ENCODE measurements around the gene TCTN1.

TCTN1 gene

GRCh38 chr12:110693731-110694130, 79.8 kb downstream of the TCTN1 start:
- Histone ChIP-seq H3K27me3 (ENCODE audit: insufficient read depth, low read length) (no peaks in the 10 kb centered on the region), H4K20me1 (ENCODE audit: insufficient read depth, low read length) (no peaks in the 10 kb centered on the region), H3K9ac (ENCODE audit: low read length) (peak overlapping the region; percentile 27; the same call in 1 of the 2 replicates), H3K79me2 (ENCODE audit: insufficient read depth, low read length) (no peaks in the 10 kb centered on the region), H3K36me3 (ENCODE audit: insufficient read depth, low read length) (no peaks in the 10 kb centered on the region), H3K4me3 (ENCODE audit: low read depth, low read length, poor library complexity, severe bottlenecking) (no peak overlapping the region), H3F3A (ENCODE audit: insufficient read depth, low read length) (no peaks in the 10 kb centered on the region), H3K4me2 (ENCODE audit: low read length) (peak overlapping the region; percentile 19; the same call in 1 of the 2 replicates), H3K9me2 (ENCODE audit: low read depth, low read length) (no peaks in the 10 kb centered on the region), H3K9me3 (ENCODE audit: low read length) (no peaks in the 10 kb centered on the region), H3K4me1 (ENCODE audit: insufficient read depth, low read length, severe bottlenecking) (peaks cover 42% of the 10 kb centered on the region), H2AFZ (ENCODE audit: low read length) (no peak overlapping the region), H3K27ac (ENCODE audit: low read depth, low read length, poor library complexity, severe bottlenecking) (peak overlapping the region; percentile 77)
- TF ChIP-seq EZH2 (IDR thresholded peaks at IDR 0.05; ENCODE audit: borderline replicate concordance, low read length) (no peak), CTCF (IDR thresholded peaks at IDR 0.05; ENCODE audit: low read length) (no peak)

- Histone ChIP-seq H3K4me1 (ENCODE audit: insufficient read depth, low read length, severe bottlenecking) (peaks cover 39% of the 10 kb centered on the region), H3K79me2 (ENCODE audit: insufficient read depth, low read length) (no peaks in the 10 kb centered on the region), H2AFZ (ENCODE audit: low read length) (no peak overlapping the region), H3K4me3 (ENCODE audit: low read depth, low read length, poor library complexity, severe bottlenecking) (no peak overlapping the region), H3K9me3 (ENCODE audit: low read length) (no peaks in the 10 kb centered on the region), H3K27ac (ENCODE audit: low read depth, low read length, poor library complexity, severe bottlenecking) (peak overlapping the region; percentile 77), H4K20me1 (ENCODE audit: insufficient read depth, low read length) (no peaks in the 10 kb centered on the region), H3K9ac (ENCODE audit: low read length) (peak overlapping the region; percentile 27; the same call in 1 of the 2 replicates), H3K36me3 (ENCODE audit: insufficient read depth, low read length) (no peaks in the 10 kb centered on the region), H3K4me2 (ENCODE audit: low read length) (no peak overlapping the region), H3F3A (ENCODE audit: insufficient read depth, low read length) (no peaks in the 10 kb centered on the region), H3K9me2 (ENCODE audit: low read depth, low read length) (no peaks in the 10 kb centered on the region), H3K27me3 (ENCODE audit: insufficient read depth, low read length) (no peaks in the 10 kb centered on the region)
- TF ChIP-seq CTCF (IDR thresholded peaks at IDR 0.05; ENCODE audit: low read length) (no peak), EZH2 (IDR thresholded peaks at IDR 0.05; ENCODE audit: borderline replicate concordance, low read length) (no peak)
Observed at GRCh38 chr12:110694330-110694901, 80.5 kb downstream of the TCTN1 start.

GRCh38 chr12:110696283-110696682, 82.4 kb downstream of the TCTN1 start:
- Histone ChIP-seq H3K79me2 (ENCODE audit: insufficient read depth, low read length) (no peaks in the 10 kb centered on the region), H3K9ac (ENCODE audit: low read length) (no peak overlapping the region), H3K4me1 (ENCODE audit: insufficient read depth, low read length, severe bottlenecking) (peaks cover 28% of the 10 kb centered on the region), H3K9me3 (ENCODE audit: low read length) (no peaks in the 10 kb centered on the region), H3K27me3 (ENCODE audit: insufficient read depth, low read length) (no peaks in the 10 kb centered on the region), H2AFZ (ENCODE audit: low read length) (no peak overlapping the region), H3K36me3 (ENCODE audit: insufficient read depth, low read length) (no peaks in the 10 kb centered on the region), H3K4me3 (ENCODE audit: low read depth, low read length, poor library complexity, severe bottlenecking) (no peak overlapping the region), H3K9me2 (ENCODE audit: low read depth, low read length) (no peaks in the 10 kb centered on the region), H3K27ac (ENCODE audit: low read depth, low read length, poor library complexity, severe bottlenecking) (no peak overlapping the region), H4K20me1 (ENCODE audit: insufficient read depth, low read length) (no peaks in the 10 kb centered on the region), H3K4me2 (ENCODE audit: low read length) (no peak overlapping the region), H3F3A (ENCODE audit: insufficient read depth, low read length) (no peaks in the 10 kb centered on the region)
- TF ChIP-seq CTCF (IDR thresholded peaks at IDR 0.05; ENCODE audit: low read length) (no peak), EZH2 (IDR thresholded peaks at IDR 0.05; ENCODE audit: borderline replicate concordance, low read length) (no peak)
